Endometrial microvascular endothelial cells (primary cell): ENCODE data around the gene SLAMF1. TPM values are rescaled to one million over a fixed set of nuclear protein-coding genes. Genes with fewer than 3 reads are reported as not detected.
"Not testable (repeated sequence)": the region's sequence is repeated elsewhere in the genome, so short reads cannot be mapped to it uniquely, and the experiment has no call there.

Source experiments
- in situ Hi-C: cut with HindIII; loops from 2 replicates; pipeline ENCODE4 v1.10.0; 2017; ENCODE audit warnings: low sequenced_read_pairs, low pct_unique_long_range_greater_than_20kb; ENCODE audit errors: inconsistent ontology term
- total RNA-seq: library from RNA; depleted of rRNA; stranded (reverse); fragments of >200 nt; gene quantifications from one replicate; pipeline ENCODE4 v1.2.3, GENCODE V29; 2015; ENCODE audit errors: inconsistent ontology term

The SLAMF1 gene
- total RNA-seq, 1 donor from 2014 or later: not detected

GRCh38 chr1:160610569-160611242 is 36.1 kb downstream of the SLAMF1 start:
- in situ Hi-C loops: no loop called here

DNA sequence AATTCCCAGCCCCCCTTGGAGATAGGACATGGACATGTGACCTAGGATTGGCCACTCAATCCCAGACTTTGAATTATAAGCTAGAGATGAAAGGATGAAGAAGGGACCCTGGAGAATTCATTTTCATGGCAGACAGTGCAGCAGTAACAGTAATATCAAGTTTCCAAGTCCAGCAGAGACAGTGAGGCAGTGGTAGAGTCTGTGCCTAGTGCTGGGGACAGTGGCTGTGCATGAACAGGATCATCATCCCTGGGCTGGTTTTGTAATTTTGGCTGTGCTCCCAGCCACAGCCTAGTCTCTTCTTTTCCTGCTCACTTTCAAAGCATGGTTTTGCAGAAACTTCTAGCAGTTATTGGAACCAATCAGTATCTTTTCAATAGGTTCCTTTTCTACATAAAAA is 37.9 kb downstream of the SLAMF1 start:
- in situ Hi-C loops: no loop called here

DNA sequence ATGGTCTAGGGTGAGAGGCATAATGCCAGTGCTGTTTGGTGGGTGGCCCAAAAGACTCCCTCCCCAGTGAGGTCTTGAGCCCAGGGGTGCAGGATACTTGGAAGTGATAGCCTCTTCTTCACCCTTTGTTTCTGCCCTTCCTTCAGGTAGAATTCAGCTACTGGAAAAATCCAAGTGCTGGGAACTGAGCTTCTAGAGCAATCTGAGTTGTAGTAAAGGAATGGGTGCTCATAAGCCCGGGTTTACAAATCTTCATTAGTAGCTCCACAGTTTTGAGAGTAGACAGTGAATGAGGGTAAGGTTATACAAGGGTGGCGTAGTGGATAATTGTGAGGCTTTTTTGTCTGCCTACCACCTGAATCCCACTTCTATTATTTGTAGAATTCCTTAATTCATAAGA is 38.3 kb downstream of the SLAMF1 start:
- in situ Hi-C loops: no loop called here

- in situ Hi-C loops: no loop called here
Measured at GRCh38 chr1:160608057-160608456, 38.8 kb downstream of the SLAMF1 start.

DNA sequence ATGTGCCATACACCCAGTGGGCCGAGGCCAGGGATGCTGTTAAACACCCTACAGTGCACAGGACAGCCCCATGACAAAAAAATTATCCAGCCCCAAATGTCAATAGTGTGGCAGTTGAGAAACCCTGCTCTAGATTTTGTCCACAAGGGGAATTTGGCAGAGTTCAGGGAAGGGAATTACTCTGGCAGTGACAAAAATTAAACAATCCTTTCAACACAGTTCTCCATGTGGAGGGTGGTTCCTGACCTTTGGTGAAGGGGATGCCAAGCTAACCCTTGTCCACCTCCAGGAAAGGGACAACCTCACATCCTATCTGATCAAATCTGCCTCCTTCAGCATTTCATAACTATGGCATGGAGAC is 39.2 kb downstream of the SLAMF1 start:
- in situ Hi-C loops: no loop called here

DNA sequence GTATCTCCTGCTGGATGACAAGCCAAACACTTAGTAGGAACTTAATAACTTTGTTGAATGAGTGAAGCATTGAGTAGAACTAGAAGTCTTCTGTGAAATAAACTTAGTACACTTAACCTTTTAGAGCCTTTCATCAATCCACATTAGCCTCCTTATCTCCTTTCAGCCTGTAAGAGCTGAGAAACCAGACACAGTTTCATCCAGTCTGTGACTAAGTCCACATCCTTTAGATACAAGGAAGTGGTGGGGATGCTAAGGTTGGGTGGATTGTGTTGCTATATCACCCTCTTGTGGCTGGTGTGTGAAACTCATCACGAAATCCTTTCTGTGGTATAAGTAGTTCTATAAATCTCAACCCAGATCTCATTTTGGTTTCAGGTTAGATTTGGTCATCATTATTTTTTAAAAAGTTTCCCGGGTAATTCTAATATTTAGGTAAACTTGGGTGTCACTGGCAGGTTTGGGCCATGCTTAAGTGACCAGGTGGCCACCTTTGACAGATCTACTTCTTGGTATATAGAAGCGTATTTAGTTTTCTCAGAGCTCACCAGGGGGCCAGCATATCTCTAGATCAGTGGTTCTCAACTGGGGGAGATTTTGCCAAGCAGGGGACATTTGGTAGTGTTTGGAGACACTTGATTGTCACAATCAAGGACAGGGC is 39.7 kb downstream of the SLAMF1 start:
- in situ Hi-C loops: no loop called here

GRCh38 chr1:160606611-160607010 is 40.2 kb downstream of the SLAMF1 start:
- in situ Hi-C loops: no loop called here

- in situ Hi-C loops: no loop called here
Measured at GRCh38 chr1:160605792-160606479, 40.9 kb downstream of the SLAMF1 start.

- in situ Hi-C loops: no loop called here
Measured at GRCh38 chr1:160605205-160605604, 41.6 kb downstream of the SLAMF1 start.

- in situ Hi-C loops: no loop called here
Measured at GRCh38 chr1:160597705-160598104, 49.1 kb downstream of the SLAMF1 start.

- in situ Hi-C loops: no loop called here
Measured at GRCh38 chr1:160597051-160597450, 49.8 kb downstream of the SLAMF1 start.

- in situ Hi-C loops: no loop called here
Measured at GRCh38 chr1:160590488-160590887, 56.4 kb downstream of the SLAMF1 start.

DNA sequence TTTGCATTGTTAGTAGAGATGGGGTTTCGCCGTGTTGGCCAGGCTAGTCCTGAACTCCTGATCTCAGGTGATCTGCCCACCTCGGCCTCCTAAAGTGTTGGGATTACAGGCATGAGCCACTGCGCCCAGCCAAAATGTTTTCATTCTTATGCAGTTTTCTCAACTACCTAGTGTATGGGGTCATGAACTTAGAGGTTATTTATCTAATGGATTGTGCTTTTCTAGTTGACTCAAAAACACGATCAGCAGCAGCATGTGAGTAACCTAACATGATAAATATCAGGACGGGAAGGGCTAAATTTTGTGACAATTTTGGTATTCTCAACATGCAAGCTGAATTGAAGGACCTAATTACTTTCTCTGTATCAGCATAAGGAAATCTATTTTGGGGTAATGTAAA is 58.4 kb downstream of the SLAMF1 start:
- in situ Hi-C loops: no loop called here

DNA sequence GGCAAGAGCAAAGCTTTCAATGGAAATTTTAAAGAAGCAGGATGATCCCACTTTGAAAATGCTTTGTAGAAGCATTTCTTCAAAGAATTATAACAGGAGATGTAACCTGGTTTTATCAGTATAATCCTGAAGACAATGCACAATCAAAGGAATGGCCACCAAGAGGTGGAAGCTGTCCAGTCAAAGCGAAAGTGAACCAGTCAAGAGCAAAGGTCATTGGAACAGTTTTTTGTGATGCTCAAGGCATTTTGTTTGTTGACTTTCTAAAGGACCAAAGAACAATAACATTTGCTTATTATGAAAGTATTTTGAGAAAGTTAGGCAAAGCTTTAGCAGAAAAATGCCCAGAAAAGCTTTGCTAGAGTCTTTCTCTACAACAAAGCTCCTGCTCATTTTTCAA is 62.1 kb downstream of the SLAMF1 start:
- in situ Hi-C loops: no loop called here

DNA sequence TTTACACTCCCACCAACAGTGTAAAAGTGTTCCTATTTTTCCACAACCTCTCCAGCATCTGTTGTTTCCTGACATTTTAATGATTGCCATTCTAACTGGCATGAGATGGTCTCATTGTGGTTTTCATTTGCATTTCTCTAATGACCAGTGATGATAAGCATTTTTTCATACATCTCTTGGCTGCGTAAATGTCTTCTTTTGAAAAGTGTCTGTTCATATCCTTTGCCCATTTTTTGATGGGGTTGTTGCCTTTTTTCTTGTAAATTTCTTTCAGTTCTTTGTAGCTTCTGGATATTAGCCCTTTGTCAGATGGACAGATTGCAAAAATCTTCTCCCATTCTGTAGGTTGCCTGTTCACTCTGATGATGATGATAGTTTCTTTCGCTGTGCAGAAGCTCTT is 63.9 kb downstream of the SLAMF1 start:
- in situ Hi-C loops: not testable (repeated sequence)

DNA sequence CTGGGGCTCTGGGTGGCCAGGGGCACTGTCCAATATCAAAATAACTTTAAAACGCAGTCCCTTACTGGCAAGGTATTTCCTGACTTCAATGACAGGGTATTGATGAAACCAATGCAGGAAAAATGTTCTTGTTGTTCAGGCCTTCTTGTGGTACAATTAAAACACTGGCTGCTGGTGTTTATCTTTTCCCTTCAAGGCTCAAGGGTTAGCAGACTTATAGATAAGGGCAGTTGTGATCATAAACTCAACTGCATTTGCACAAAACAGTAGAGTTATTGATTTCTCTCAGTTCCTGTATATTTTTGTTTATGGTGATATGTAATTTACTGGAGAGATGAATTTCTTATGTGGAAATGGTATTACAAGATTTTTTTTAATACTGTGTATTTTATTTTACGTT is 64.9 kb downstream of the SLAMF1 start:
- in situ Hi-C loops: no loop called here

DNA sequence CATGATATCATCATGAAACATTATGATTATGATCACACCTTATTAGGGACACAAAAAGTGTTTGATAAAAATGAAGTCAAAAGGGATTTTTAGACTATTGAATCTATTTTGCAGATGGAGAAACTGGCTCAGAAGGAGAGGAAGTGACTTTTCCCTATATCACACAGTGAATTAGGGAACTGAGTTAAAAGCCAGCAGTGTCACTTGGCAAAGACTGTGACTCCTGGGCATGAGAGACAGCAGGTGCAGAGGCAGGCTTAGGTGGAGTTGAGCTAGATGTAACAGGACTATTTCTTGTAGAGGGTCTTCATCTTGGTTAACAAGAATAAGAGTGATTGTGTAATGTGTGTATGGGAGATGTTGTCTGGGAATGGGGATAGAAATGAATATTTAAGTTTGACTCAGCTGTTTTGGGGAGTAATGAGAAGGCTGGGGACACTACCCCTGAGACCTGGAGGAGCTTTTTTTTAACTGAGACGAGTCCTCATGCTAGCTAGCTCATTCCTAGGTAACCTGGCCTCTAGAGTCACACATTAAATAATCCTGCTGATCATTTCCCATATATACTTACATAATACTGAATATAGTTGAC is 66.5 kb downstream of the SLAMF1 start:
- in situ Hi-C loops: no loop called here

DNA sequence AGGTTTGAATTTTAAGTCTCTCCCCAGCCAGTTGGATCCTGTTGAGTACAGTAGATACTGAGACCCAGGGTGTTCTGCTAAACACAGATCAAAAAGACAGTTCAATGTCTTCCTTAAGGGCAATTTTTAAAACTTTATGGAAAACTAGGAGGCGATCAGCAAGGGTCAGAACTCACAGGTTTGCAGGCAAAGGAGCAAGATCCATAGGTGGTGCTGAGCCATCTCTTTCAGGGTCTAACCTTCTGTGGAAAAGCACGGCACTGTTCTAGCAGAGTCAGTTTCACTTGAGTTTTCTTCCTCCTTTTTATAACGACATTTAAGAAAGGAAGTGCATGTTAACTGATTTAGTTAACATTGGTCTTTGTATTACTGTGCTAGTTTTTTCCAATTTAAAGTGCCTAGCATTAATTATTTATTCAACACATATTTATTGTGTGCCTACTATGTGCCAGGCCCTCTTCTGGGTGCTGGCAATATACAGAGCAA is 67.6 kb downstream of the SLAMF1 start, which contains the start of gene CD84:
Gene CD84 (minus strand): TSS at position 281 of the 486 bp plus-strand sequence. CDS start 59 bp downstream, at position 222.
- in situ Hi-C loops: no loop called here

DNA sequence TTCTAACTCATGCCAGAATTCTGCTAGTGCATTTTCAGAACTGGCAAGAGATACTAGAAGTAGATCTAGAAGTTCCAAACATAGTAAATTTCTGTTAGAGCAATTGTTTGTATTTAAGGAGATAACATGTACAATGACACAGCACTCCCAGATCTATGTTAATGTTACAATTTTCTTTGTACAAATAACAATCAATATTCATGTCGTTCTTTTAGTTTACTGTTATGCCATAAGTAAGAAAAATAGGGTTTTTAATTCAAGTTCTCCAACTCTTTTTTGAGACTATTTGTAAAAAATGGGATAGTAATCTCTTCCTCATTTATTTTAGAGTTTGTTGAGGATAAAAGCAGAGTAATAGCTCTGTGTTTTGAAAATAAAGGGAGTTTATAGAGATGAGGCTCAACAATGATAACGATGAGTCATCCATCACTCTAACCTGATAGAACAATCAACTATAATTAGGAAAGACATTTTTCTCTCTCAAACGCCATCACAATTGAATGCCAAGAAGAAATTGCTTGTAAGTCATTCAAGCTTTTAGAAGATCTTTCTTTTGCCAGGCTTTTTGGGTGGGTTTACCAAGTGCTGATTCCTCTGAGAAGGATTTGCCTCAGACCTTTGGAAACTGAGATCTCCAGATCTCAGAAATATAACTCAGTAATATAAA is 68.2 kb downstream of the SLAMF1 start:
- in situ Hi-C loops: no loop called here
